ENCODE results near the gene PHTF1. TPM values are rescaled to one million over a fixed set of nuclear protein-coding genes. Genes with fewer than 3 reads are reported as not detected.

PHTF1 gene
- total and polyA plus RNA-seq, 10 of the 15 experiments (the other 5 are each of a cell fraction or from before 2014, with no cell fraction given): 7.8 to 37.6 (median 24.1) TPM

GRCh38 chr1:113692342-113692741 is 66.9 kb downstream of the PHTF1 start:
- Histone ChIP-seq H3K4me2 (ENCODE audit: control insufficient read depth, insufficient read depth) (no peak overlapping the region), H3K27me3 (replicated peaks in 1 of 2; ENCODE audit: control insufficient read depth in 2 of 2, insufficient read depth in 2 of 2, low read length in 1 of 2) (no peaks in the 10 kb centered on the region), H3K9ac (ENCODE audit: control insufficient read depth, insufficient read depth, low read length) (no peak overlapping the region), H3K9me3 (replicated peaks; ENCODE audit: control insufficient read depth, insufficient read depth, low read length) (peaks cover 8% of the 10 kb centered on the region), H4K20me1 (ENCODE audit: control insufficient read depth, insufficient read depth) (no peaks in the 10 kb centered on the region), H3K4me1 (ENCODE audit: control insufficient read depth, insufficient read depth, low read length) (no peaks in the 10 kb centered on the region), H3K79me2 (ENCODE audit: control insufficient read depth, insufficient read depth, low read length) (no peaks in the 10 kb centered on the region), H3K36me3 (ENCODE audit: control insufficient read depth in 2 of 2, insufficient read depth in 2 of 2, low read length in 1 of 2) (peaks cover 0 to 1% of the 10 kb centered on the region in 2 experiments; a peak in 2 of 4 replicates), H3K27ac (ENCODE audit: control insufficient read depth, insufficient read depth) (no peak overlapping the region), H2AFZ (ENCODE audit: control insufficient read depth, low read depth, low read length) (no peak overlapping the region), H3K4me3 (no peak overlapping the region)
- ChIA-PET SMC1A (ENCODE audit: uncharacterized antibody, unreplicated experiment) (no interaction called here), RAD21 (ENCODE audit: unreplicated experiment) (interaction anchor here (1.6 kb wide), 1 partner anchor 68 kb away, joined by 3 read pairs; the partner anchor contains the start of gene PHTF1), CTCF (no interaction called here), POLR2A (no interaction called here)
- intact Hi-C loops (cut with micrococcal nuclease; ENCODE audit: unreplicated experiment) (no loop called here), in situ Hi-C loops (cut with MboI) (no loop called here)
- ATAC-seq (no peak), FAIRE-seq (peak; percentile 23), DNase-seq (ENCODE audit: low read depth, low spot score) (no peak)
- no TSS peak for BruUV-seq (replicated peaks)
- WGBS (ENCODE audit: insufficient coverage, insufficient replicate concordance, low lambda C conversion rate, missing lambda C conversion rate): 50% methylated on average over 2 of the region's 2 CpGs
- TF ChIP-seq EZH2 (IDR thresholded peaks at IDR 0.05; ENCODE audit: borderline replicate concordance, control insufficient read depth, low read depth, low read length) (no peak), ZNF687 (IDR thresholded peaks at IDR 0.05) (no peak), CREB1 (IDR thresholded peaks at IDR 0.05; ENCODE audit: low read depth) (no peak), CBFB (IDR thresholded peaks at IDR 0.05; ENCODE audit: low read depth) (no peak), KLF5 (IDR thresholded peaks at IDR 0.05; ENCODE audit: partially characterized antibody) (no peak), SMC3 (IDR thresholded peaks at IDR 0.05; ENCODE audit: borderline replicate concordance, low read length) (no peak), ATF7 (IDR thresholded peaks at IDR 0.05; ENCODE audit: low read depth) (no peak), SMAD5 (IDR thresholded peaks at IDR 0.05; ENCODE audit: low read depth) (no peak), CEBPB (IDR thresholded peaks at IDR 0.05; ENCODE audit: borderline replicate concordance in 1 of 2, low read depth in 2 of 2, low read length in 2 of 2) (no peak), NFIC (IDR thresholded peaks at IDR 0.05; ENCODE audit: low read depth, low read length) (no peak), IKZF2 (IDR thresholded peaks at IDR 0.05) (no peak), CTCF (IDR thresholded peaks at IDR 0.05 in 2 of 3, conservative IDR thresholded peaks at IDR 0.05 in 1 of 3; ENCODE audit: control insufficient read depth in 2 of 3, extremely low read depth in 1 of 3, insufficient read depth in 1 of 3, low read depth in 3 of 3, low read length in 3 of 3) (no peak), RELB (IDR thresholded peaks at IDR 0.05; ENCODE audit: low read depth) (no peak), ESRRA (IDR thresholded peaks at IDR 0.05; ENCODE audit: low read length) (no peak), NRF1 (conservative IDR thresholded peaks at IDR 0.05; ENCODE audit: low read depth, low read length) (no peak), SMARCA5 (IDR thresholded peaks at IDR 0.05) (no peak)
